Measurements from ENCODE around the gene DUSP8. TPM values are rescaled to one million over a fixed set of nuclear protein-coding genes. Genes with fewer than 3 reads are reported as not detected.

Gene DUSP8
- total RNA-seq, 1 donor from 2014 or later, result 18.0 TPM

GRCh38 chr11:1557051-1557884, 14.8 kb downstream of the DUSP8 start:
- Histone ChIP-seq H3K27ac (peak overlapping the region; percentile 78), H3K9me3 (no peaks in the 10 kb centered on the region), H3K36me3 (no peaks in the 10 kb centered on the region), H3K4me3 (no peak overlapping the region), H3K4me1 (peaks cover 26% of the 10 kb centered on the region), H3K27me3 (peaks cover 9% of the 10 kb centered on the region)
- TF ChIP-seq CTCF (IDR thresholded peaks at IDR 0.05), result no peak
- ATAC-seq (no peak), DNase-seq (peak; percentile 61)
- intact Hi-C loops (cut with DNase I), result no loop called here

- Histone ChIP-seq H3K36me3 (no peaks in the 10 kb centered on the region), H3K4me3 (no peak overlapping the region), H3K4me1 (peaks cover 26% of the 10 kb centered on the region), H3K9me3 (no peaks in the 10 kb centered on the region), H3K27ac (no peak overlapping the region), H3K27me3 (peaks cover 9% of the 10 kb centered on the region)
- peak; percentile 58 for DNase-seq
- no peak for TF ChIP-seq CTCF (IDR thresholded peaks at IDR 0.05)
- intact Hi-C loops (cut with DNase I), result no loop called here
- ATAC-seq, result no peak
These were observed 15.7 kb downstream of the DUSP8 start for GRCh38 chr11:1556278-1556902.

GRCh38 chr11:1555713-1556153, 16.3 kb downstream of the DUSP8 start:
- Histone ChIP-seq H3K4me1 (peaks cover 26% of the 10 kb centered on the region), H3K27me3 (peaks cover 9% of the 10 kb centered on the region), H3K36me3 (no peaks in the 10 kb centered on the region), H3K27ac (no peak overlapping the region), H3K9me3 (no peaks in the 10 kb centered on the region), H3K4me3 (no peak overlapping the region)
- intact Hi-C loops (cut with DNase I), result no loop called here
- ATAC-seq (no peak), DNase-seq (no peak)
- no peak for TF ChIP-seq CTCF (IDR thresholded peaks at IDR 0.05)

GRCh38 chr11:1554981-1555712, 16.9 kb downstream of the DUSP8 start:
- Histone ChIP-seq H3K27ac (no peak overlapping the region), H3K4me1 (peaks cover 26% of the 10 kb centered on the region), H3K27me3 (peaks cover 9% of the 10 kb centered on the region), H3K9me3 (no peaks in the 10 kb centered on the region), H3K36me3 (no peaks in the 10 kb centered on the region), H3K4me3 (no peak overlapping the region)
- no peak for TF ChIP-seq CTCF (IDR thresholded peaks at IDR 0.05)
- no peak for ATAC-seq
- DNase-seq, result peak; percentile 59
- intact Hi-C loops (cut with DNase I), result no loop called here

DNA sequence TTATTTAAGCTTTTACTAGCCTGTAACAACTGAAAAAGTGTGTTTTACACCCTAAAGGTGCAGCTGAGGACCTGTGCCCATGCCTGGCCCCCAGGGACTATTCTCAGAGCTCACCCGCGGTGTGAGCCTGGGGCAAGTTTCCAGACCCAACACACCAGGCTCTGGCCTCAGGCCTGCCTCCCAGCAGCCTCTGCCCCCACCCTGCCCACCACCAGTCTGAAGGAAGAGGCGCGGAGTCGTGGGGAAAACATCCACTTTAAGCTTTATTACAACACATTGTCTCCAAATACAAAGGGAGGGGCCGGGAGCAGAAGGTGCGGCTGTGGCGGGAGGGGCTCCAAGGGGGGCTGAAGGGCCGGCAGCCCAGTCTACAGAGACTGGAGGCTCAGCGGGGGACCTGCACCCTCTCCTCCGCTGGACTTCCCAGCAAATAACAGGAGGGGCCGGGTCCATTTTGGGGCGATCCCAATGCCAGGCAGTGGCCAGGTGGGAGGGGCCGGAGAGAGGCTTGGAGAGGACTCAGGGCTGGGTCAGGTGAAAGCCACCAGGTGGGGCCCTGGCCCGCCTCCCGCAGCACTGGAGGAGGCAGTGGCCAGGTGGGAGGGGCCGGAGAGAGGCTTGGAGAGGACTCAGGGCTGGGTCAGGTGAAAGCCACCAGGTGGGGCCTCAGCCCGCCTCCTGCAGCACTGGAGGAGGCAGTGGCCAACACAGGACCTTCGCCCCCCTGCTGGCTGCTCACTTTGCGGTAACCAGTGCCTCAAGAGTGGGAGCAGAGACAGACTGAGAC, 18.1 kb downstream of the DUSP8 start:
- peak; percentile 90 for DNase-seq

More for the DNA sequence above, 18.1 kb downstream of the DUSP8 start:
- H3K4me1 ChIP-seq, result peaks cover 16% of the 10 kb centered on the region
- no peak overlapping the region for H3K4me3 ChIP-seq
- no peak overlapping the region for H3K27ac ChIP-seq
- peaks cover 9% of the 10 kb centered on the region for H3K27me3 ChIP-seq
- intact Hi-C loops (cut with DNase I), result no loop called here
- H3K36me3 ChIP-seq, result no peaks in the 10 kb centered on the region
- H3K9me3 ChIP-seq, result no peaks in the 10 kb centered on the region
- ATAC-seq, result peak; percentile 90
- TF ChIP-seq CTCF (IDR thresholded peaks at IDR 0.05), result peak; percentile 9
